PC-9 (cell line): ENCODE measurements around the gene HELZ2. TPM values are rescaled to one million over a fixed set of nuclear protein-coding genes. Genes with fewer than 3 reads are reported as not detected.

Experiments used
- BruUV-seq: library from RNA; stranded (reverse); fragments of 400-500 nt; replicated peaks from 2 replicates; lab custom pipeline; 2021; lab: Mats Ljungman, UMichigan
- CTCF ChIA-PET: fragments of 300-600 bp; sonication (Branson Sonifier 250); formaldehyde crosslinking; loops from one replicate; lab custom pipeline; 2022; ENCODE audit warnings: antibody characterized with exemption; lab: Charles Lee
- POLR2A ChIA-PET: fragments of 300-600 bp; sonication (Branson Sonifier 250); formaldehyde crosslinking; loops from one replicate; lab custom pipeline; 2022; ENCODE audit warnings: antibody characterized with exemption; ENCODE audit not compliant: unreplicated experiment; lab: Charles Lee
- DNase-seq, 2 experiments: peaks; one replicate each; pipeline versions ENCODE4 v3.0.0 to v3.0.0-alpha.2; 2015 to 2022; ENCODE audit warnings: mixed read lengths in 1 of 2
- H2AFZ ChIP-seq: fragments of 200-600 bp; sonication (generic); 2 replicates; pipeline ENCODE4 v1.8.1; 2017; ENCODE audit warnings: antibody characterized with exemption
- H3F3A ChIP-seq: fragments of 200-600 bp; sonication (generic); 2 replicates; pipeline ENCODE4 v1.8.1; 2017; ENCODE audit warnings: antibody characterized with exemption, mild to moderate bottlenecking, low read depth; ENCODE audit not compliant: insufficient read depth
- H3K27ac ChIP-seq: fragments of 200-600 bp; sonication (generic); 2 replicates; pipeline ENCODE4 v1.6.1; 2016; ENCODE audit warnings: mixed run types
- H3K27me3 ChIP-seq: fragments of 200-600 bp; sonication (generic); 2 replicates; pipeline ENCODE4 v1.6.1; 2016; ENCODE audit warnings: low read depth, mixed run types; ENCODE audit not compliant: insufficient read depth
- H3K36me3 ChIP-seq: fragments of 200-600 bp; sonication (generic); 2 replicates; pipeline ENCODE4 v1.6.1; 2016; ENCODE audit warnings: low read depth, mixed run types
- H3K4me1 ChIP-seq: fragments of 200-600 bp; sonication (generic); replicated peaks from 2 replicates; pipeline ENCODE4 v1.6.1; 2016; ENCODE audit warnings: mixed run types; ENCODE audit not compliant: insufficient read depth
- H3K4me2 ChIP-seq: fragments of 200-600 bp; sonication (generic); 2 replicates; pipeline ENCODE4 v1.6.1; 2017; ENCODE audit warnings: mixed run types
- H3K4me3 ChIP-seq: fragments of 200-600 bp; sonication (generic); 2 replicates; pipeline ENCODE4 v1.6.1; 2016; ENCODE audit warnings: mixed run types
- H3K79me2 ChIP-seq: fragments of 200-600 bp; sonication (generic); 2 replicates; pipeline ENCODE4 v1.6.1; 2017; ENCODE audit warnings: low read depth, mixed run types
- H3K9me2 ChIP-seq: fragments of 200-600 bp; sonication (generic); 2 replicates; pipeline ENCODE4 v1.8.1; 2017; ENCODE audit warnings: mild to moderate bottlenecking; ENCODE audit not compliant: insufficient read depth
- H3K9me3 ChIP-seq: fragments of 200-600 bp; sonication (generic); 2 replicates; pipeline ENCODE4 v1.8.1; 2016; ENCODE audit warnings: low read depth; ENCODE audit not compliant: insufficient read depth
- H4K20me1 ChIP-seq: fragments of 200-600 bp; sonication (generic); 2 replicates; pipeline ENCODE4 v1.8.1; 2017; ENCODE audit not compliant: insufficient read depth
- EZH2 ChIP-seq: fragments of 200-600 bp; sonication (generic); IDR thresholded peaks from 2 replicates; pipeline ENCODE4 v1.8.0; 2017; ENCODE audit warnings: antibody characterized with exemption, low read depth
- intact Hi-C: fragments of 100-400 bp; cut with micrococcal nuclease; formaldehyde crosslinking; loops from one replicate; pipeline ENCODE4 v1.10.0; 2022; ENCODE audit not compliant: unreplicated experiment
- total RNA-seq: library from RNA; stranded (reverse); gene quantifications from 2 replicates; pipeline ENCODE4 v1.2.3, GENCODE V29; 2021
- TF ChIP-seq, protein P1 (sequence below): fragments of 200-600 bp; sonication (generic); conservative IDR thresholded peaks from 2 replicates; pipeline ENCODE4 v1.6.1; 2017; ENCODE audit warnings: mixed run types, antibody characterized with exemption, mild to moderate bottlenecking, moderate library complexity

Gene HELZ2
- total RNA-seq, 1 experiment from 2014 or later: 33.7 TPM

GRCh38 chr20:63555661-63556381 lies 18.2 kb downstream of the HELZ2 start:
- no peak for DNase-seq
- intact Hi-C loops: no loop called here
- no peaks in the 10 kb centered on the region for H3K9me2 ChIP-seq
- CTCF ChIA-PET: no interaction called here
- H3K4me2 ChIP-seq: no peak overlapping the region
- no peaks in the 10 kb centered on the region for H3K36me3 ChIP-seq
- H3K27ac ChIP-seq: no peak overlapping the region
- H4K20me1 ChIP-seq: no peaks in the 10 kb centered on the region
- no TSS peak for BruUV-seq
- H3K27me3 ChIP-seq: no peaks in the 10 kb centered on the region
- no peak overlapping the region for H3K4me3 ChIP-seq
- peaks cover 15% of the 10 kb centered on the region for H3K4me1 ChIP-seq
- H2AFZ ChIP-seq: no peak overlapping the region
- no peaks in the 10 kb centered on the region for H3K79me2 ChIP-seq
- POLR2A ChIA-PET: interaction anchor here (0.6 to 0.7 kb wide), 3 partner anchors 10 to 195 kb away, joined by 3 to 4 read pairs (median 3); no protein-coding TSS in a partner anchor
- TF ChIP-seq, protein P1, sequence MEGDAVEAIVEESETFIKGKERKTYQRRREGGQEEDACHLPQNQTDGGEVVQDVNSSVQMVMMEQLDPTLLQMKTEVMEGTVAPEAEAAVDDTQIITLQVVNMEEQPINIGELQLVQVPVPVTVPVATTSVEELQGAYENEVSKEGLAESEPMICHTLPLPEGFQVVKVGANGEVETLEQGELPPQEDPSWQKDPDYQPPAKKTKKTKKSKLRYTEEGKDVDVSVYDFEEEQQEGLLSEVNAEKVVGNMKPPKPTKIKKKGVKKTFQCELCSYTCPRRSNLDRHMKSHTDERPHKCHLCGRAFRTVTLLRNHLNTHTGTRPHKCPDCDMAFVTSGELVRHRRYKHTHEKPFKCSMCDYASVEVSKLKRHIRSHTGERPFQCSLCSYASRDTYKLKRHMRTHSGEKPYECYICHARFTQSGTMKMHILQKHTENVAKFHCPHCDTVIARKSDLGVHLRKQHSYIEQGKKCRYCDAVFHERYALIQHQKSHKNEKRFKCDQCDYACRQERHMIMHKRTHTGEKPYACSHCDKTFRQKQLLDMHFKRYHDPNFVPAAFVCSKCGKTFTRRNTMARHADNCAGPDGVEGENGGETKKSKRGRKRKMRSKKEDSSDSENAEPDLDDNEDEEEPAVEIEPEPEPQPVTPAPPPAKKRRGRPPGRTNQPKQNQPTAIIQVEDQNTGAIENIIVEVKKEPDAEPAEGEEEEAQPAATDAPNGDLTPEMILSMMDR: no peak
- TF ChIP-seq EZH2: no peak
- no peaks in the 10 kb centered on the region for H3K9me3 ChIP-seq
- peaks cover 26% of the 10 kb centered on the region for H3F3A ChIP-seq

DNA sequence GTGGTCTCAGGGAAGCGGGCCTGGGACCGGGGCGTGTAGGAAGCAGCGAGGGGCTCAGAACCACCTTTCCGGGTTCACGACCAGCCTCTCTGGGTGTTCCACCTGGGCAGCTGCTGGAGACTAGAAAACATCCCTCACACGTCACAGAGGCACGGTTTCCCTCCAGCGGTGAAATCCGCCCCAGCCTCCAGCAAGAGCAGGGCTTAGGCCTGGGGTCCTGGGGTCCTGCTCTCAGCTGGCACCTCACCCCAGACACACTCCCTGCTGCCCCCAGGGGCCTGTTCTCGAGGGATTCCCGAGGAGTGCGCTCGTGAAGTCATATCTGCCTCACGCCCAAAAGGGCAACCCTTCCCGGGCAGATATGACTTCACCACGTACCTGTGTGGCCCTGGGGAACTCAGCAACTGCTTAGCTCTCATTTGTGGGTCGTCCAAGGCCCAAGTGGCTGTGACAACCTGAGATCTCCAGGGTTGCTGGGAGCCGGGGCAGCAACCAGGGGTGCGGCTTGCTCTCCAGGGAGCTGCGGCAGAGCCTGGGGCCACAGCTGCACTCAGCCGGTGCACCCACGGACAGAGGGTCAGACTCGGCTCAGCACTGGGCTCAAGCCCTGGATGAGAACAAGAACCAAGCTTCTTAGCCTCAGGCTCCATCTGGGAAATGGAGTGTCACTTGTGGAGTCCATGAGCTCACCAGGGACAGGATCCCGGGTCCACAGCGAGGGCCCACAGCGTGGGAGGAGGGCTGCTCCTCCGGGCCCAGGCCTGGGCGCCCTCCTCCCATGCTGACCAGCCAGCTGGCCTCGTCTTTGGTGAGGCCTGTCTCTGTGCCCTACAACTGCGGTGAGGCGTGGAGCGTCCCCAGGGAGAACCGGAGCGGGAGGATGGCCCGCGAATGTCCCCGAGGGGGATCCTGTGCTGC lies 19.4 kb downstream of the HELZ2 start:
- no peak overlapping the region for H2AFZ ChIP-seq
- peaks cover 26% of the 10 kb centered on the region for H3F3A ChIP-seq
- POLR2A ChIA-PET: interaction anchor here (0.6 kb wide), 2 partner anchors 37 to 399 kb away, joined by 3 read pairs; no protein-coding TSS in a partner anchor
- intact Hi-C loops: loop anchor here (5.0 kb wide), 1 partner anchor 88 kb away; no protein-coding TSS in a partner anchor
- TF ChIP-seq EZH2: no peak
- TF ChIP-seq, protein P1: no peak
- H3K4me1 ChIP-seq: peaks cover 15% of the 10 kb centered on the region
- CTCF ChIA-PET: interaction anchor here (0.6 kb wide), 1 partner anchor 20 kb away, joined by 3 read pairs; no protein-coding TSS in a partner anchor
- no peaks in the 10 kb centered on the region for H3K9me2 ChIP-seq
- no peaks in the 10 kb centered on the region for H3K9me3 ChIP-seq
- H3K36me3 ChIP-seq: no peaks in the 10 kb centered on the region
- H3K79me2 ChIP-seq: no peaks in the 10 kb centered on the region
- H3K4me3 ChIP-seq: peak overlapping the region; percentile 81; the same call in 1 of the 2 replicates
- peak overlapping the region; percentile 84 for H3K4me2 ChIP-seq
- H3K27me3 ChIP-seq: no peaks in the 10 kb centered on the region
- no peak for DNase-seq
- no peak overlapping the region for H3K27ac ChIP-seq
- TSS peak; percentile 46 for BruUV-seq
- no peaks in the 10 kb centered on the region for H4K20me1 ChIP-seq

DNA sequence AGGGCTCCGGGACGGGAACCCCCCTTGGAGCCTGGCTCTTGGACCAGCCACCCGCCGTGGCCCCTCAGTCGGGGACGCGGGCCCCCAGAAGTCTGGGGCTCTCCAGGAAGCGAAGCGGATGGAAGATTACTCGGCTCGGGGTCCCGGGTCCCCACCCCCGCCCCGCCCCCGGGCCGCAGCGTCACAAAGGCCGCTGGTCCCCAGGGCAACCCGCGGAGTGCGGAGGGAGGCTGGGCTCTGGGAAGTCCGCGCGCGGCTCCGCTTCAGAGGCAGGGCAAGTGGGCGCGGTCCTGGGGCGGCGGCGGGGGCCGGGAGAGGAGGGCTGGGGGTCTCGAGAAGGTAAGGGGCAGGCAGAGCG lies 20.1 kb downstream of the HELZ2 start, which contains the start of gene FNDC11:
FNDC11 (plus strand) TSS at position 227 of the 358 bp plus-strand sequence. CDS start 1,505 bp downstream, outside the sequence.
- peak in 1 of 2 experiments; percentile 77 for DNase-seq
- ChIA-PET CTCF (no interaction called here), POLR2A (interaction anchor here (0.6 kb wide), 1 partner anchor 400 kb away, joined by 3 read pairs; no protein-coding TSS in a partner anchor)
- peak within 1 kb of the TSS; percentile 81 for H3K4me3 ChIP-seq
- peak within 1 kb of the TSS; percentile 98 for H2AFZ ChIP-seq
- no peaks in the 10 kb centered on the region for H4K20me1 ChIP-seq
- no peaks in the 10 kb centered on the region for H3K79me2 ChIP-seq
- H3K36me3 ChIP-seq: no peaks in the 10 kb centered on the region
- H3K27ac ChIP-seq: peak within 1 kb of the TSS; percentile 79
- BruUV-seq: no TSS peak
- no peaks in the 10 kb centered on the region for H3K27me3 ChIP-seq
- peak within 1 kb of the TSS; percentile 84 for H3K4me2 ChIP-seq
- H3K9me2 ChIP-seq: no peaks in the 10 kb centered on the region
- intact Hi-C loops: loop anchor here (1.0 to 5.0 kb wide), 3 partner anchors 16 to 88 kb away; partner anchors contain the start of gene PPDPF
- no peak for TF ChIP-seq EZH2
- TF ChIP-seq, protein P1: no peak
- peaks cover 26% of the 10 kb centered on the region for H3F3A ChIP-seq
- no peaks in the 10 kb centered on the region for H3K9me3 ChIP-seq
- peaks cover 15% of the 10 kb centered on the region for H3K4me1 ChIP-seq
